K562 (cell line): ENCODE results near the gene HBB. TPM values are rescaled to one million over a fixed set of nuclear protein-coding genes. Genes with fewer than 3 reads are reported as not detected.
A peak's percentile ranks its signal among the peaks of the same experiment; 100 is the strongest.

Source experiments
- ATAC-seq: fragments of 200-7000 bp; cut with Tn5 transposase; 3 replicates; pipeline ENCODE4 v1.9.1; 2020; ENCODE audit warnings: moderate library complexity
- BruUV-seq: library from RNA; stranded (reverse); fragments of 400-500 nt; replicated peaks from 2 replicates; lab custom pipeline; 2021; lab: Mats Ljungman, UMichigan
- CTCF ChIA-PET: fragments of 300-600 bp; formaldehyde crosslinking; extraction: SDS; loops from one replicate; lab custom pipeline; 2021; ENCODE audit warnings: low intra/inter-chr PET ratio; lab: Yijun Ruan, JAX
- POLR2A ChIA-PET: fragments of 300-600, 350-650 bp; sonication (Branson Sonifier 250); formaldehyde crosslinking; extraction: SDS; loops from one replicate; lab custom pipeline; 2021; ENCODE audit warnings: antibody characterized with exemption, inconsistent platforms; lab: Yijun Ruan, JAX
- DNase-seq, 4 experiments: peaks; one replicate each; pipeline versions ENCODE4 v3.0.0 to v3.0.0-alpha.2; 2011 to 2018; ENCODE audit warnings: low spot score in 3 of 4, mixed read lengths in 3 of 4; ENCODE audit errors: extremely low read depth in 1 of 4
- FAIRE-seq: peaks from 2 replicates; lab custom pipeline; 2011; peaks lifted over from hg19 to GRCh38; lab: Jason Lieb, UNC
- H2AFZ ChIP-seq: 2 replicates; pipeline ENCODE4 v1.6.0; 2011; ENCODE audit warnings: low read depth, low read length, control low read depth, inconsistent platforms
- H3K27ac ChIP-seq: fragments of 200-600 bp; 3 replicates; pipeline ENCODE4 v1.8.0; 2011; ENCODE audit warnings: low read depth, mild to moderate bottlenecking, control low read depth, inconsistent platforms, low read length, moderate library complexity, mixed read lengths; ENCODE audit errors: extremely low read depth
- H3K27me3 ChIP-seq, 2 experiments: fragments of 300-600 bp in 1 of 2; 2 replicates in 1 of 2; 3 replicates in 1 of 2; pipeline versions ENCODE4 v1.6.0 to v1.8.0; 2011; ENCODE audit warnings: inconsistent platforms in 2 of 2, low read length in 2 of 2, mild to moderate bottlenecking in 1 of 2, mixed read lengths in 1 of 2, moderate library complexity in 1 of 2; ENCODE audit not compliant: control insufficient read depth in 2 of 2, insufficient read depth in 2 of 2
- H3K36me3 ChIP-seq: fragments of 300-600 bp; 3 replicates; pipeline ENCODE4 v1.8.0; 2011; ENCODE audit warnings: mild to moderate bottlenecking, low read length, inconsistent platforms; ENCODE audit not compliant: control insufficient read depth, insufficient read depth
- H3K4me1 ChIP-seq, 2 experiments: fragments of 200-600 bp in 1 of 2; replicated peaks in 1 of 2; 2 replicates in 1 of 2; 3 replicates in 1 of 2; pipeline versions ENCODE4 v1.5.1 to v1.8.0; 2011; ENCODE audit warnings: inconsistent platforms in 2 of 2, low read length in 2 of 2, mild to moderate bottlenecking in 1 of 2, mixed read lengths in 1 of 2, moderate library complexity in 1 of 2; ENCODE audit not compliant: control insufficient read depth in 2 of 2, insufficient read depth in 2 of 2
- H3K4me2 ChIP-seq: 2 replicates; pipeline ENCODE4 v1.6.1; 2011; ENCODE audit warnings: low read length, control low read depth, inconsistent platforms, mixed read lengths; ENCODE audit not compliant: insufficient read depth
- H3K4me3 ChIP-seq: fragments of 200-600 bp; sonication (generic), shearing (Covaris generic); 2 replicates; pipeline ENCODE4 v1.5.1; 2016; ENCODE audit warnings: control low read depth, inconsistent platforms
- H3K79me2 ChIP-seq: fragments of 200-600 bp; 3 replicates; pipeline ENCODE4 v1.8.0; 2011; ENCODE audit warnings: low read length, inconsistent platforms; ENCODE audit not compliant: control insufficient read depth, insufficient read depth
- H3K9ac ChIP-seq, 2 experiments: 2 replicates each; pipeline versions ENCODE4 v1.6.0 to v1.6.1; 2011; ENCODE audit warnings: low read depth in 2 of 2, low read length in 2 of 2, control low read depth in 1 of 2, inconsistent platforms in 1 of 2, mild to moderate bottlenecking in 1 of 2, mixed read lengths in 1 of 2; ENCODE audit not compliant: insufficient read depth in 1 of 2
- H3K9me1 ChIP-seq: one replicate; pipeline ENCODE4 v1.6.0; 2011; ENCODE audit warnings: inconsistent platforms, mild to moderate bottlenecking, low read length, moderate library complexity; ENCODE audit not compliant: control insufficient read depth, insufficient read depth
- H3K9me3 ChIP-seq: replicated peaks from 2 replicates; pipeline ENCODE4 v1.5.1; 2011; ENCODE audit warnings: low read depth, low read length, inconsistent platforms; ENCODE audit not compliant: control insufficient read depth, insufficient read depth
- H4K20me1 ChIP-seq: replicated peaks from 2 replicates; pipeline ENCODE4 v1.6.1; 2011; ENCODE audit warnings: low read length, inconsistent platforms, mixed read lengths; ENCODE audit not compliant: control insufficient read depth, insufficient read depth
- C11orf30 ChIP-seq: fragments of 450-650 bp; IDR thresholded peaks from 2 replicates; pipeline ENCODE4 v1.6.1; 2016; ENCODE audit warnings: low read depth, mild to moderate bottlenecking
- CBX3 ChIP-seq, 2 experiments: IDR thresholded peaks; 1 replicate in 1 of 2; 2 replicates in 1 of 2; pipeline ENCODE4 v1.6.1; 2012; ENCODE audit warnings: inconsistent platforms in 2 of 2, low read length in 2 of 2, borderline replicate concordance in 1 of 2, control low read depth in 1 of 2
- EWSR1 ChIP-seq: fragments of 450-650 bp; IDR thresholded peaks from 2 replicates; pipeline ENCODE4 v1.6.1; 2018; ENCODE audit warnings: borderline replicate concordance, mild to moderate bottlenecking, low read depth, moderate library complexity; ENCODE audit not compliant: partially characterized antibody
- NR2C1 ChIP-seq, 2 experiments: fragments of 450-650 bp; IDR thresholded peaks; 2 replicates each; pipeline ENCODE4 v1.6.1; 2017; ENCODE audit warnings: mild to moderate bottlenecking in 2 of 2, antibody characterized with exemption in 1 of 2, inconsistent platforms in 1 of 2, missing compliant biosample characterization in 1 of 2, missing genetic modification characterization in 1 of 2
- NRF1 ChIP-seq, 2 experiments: fragments of 450-650 bp; IDR thresholded peaks in 1 of 2; conservative IDR thresholded peaks in 1 of 2; 2 replicates each; pipeline ENCODE4 v1.6.1; 2014; ENCODE audit warnings: mild to moderate bottlenecking in 2 of 2
- SRSF3 ChIP-seq: fragments of 200-400 bp; formaldehyde crosslinking; IDR thresholded peaks from 2 replicates; pipeline ENCODE4 v1.6.1; 2016; ENCODE audit warnings: mild to moderate bottlenecking, low read length, moderate library complexity; ENCODE audit not compliant: insufficient read depth
- TAF15 ChIP-seq: fragments of 200-400 bp; formaldehyde crosslinking; IDR thresholded peaks from 2 replicates; pipeline ENCODE4 v1.6.1; 2017; ENCODE audit warnings: mild to moderate bottlenecking, low read depth, low read length, moderate library complexity
- TCF7 ChIP-seq: sonication (generic); IDR thresholded peaks from 2 replicates; pipeline ENCODE4 v1.6.1; 2016; ENCODE audit warnings: antibody characterized with exemption, borderline replicate concordance
- TCF7L2 ChIP-seq: fragments of 150-350 bp; IDR thresholded peaks from 2 replicates; pipeline ENCODE4 v1.6.1; 2016; ENCODE audit warnings: low read depth, mild to moderate bottlenecking, low read length, moderate library complexity
- TEAD1 ChIP-seq, 2 experiments: fragments of 450-650 bp in 1 of 2; sonication (generic) in 1 of 2; formaldehyde crosslinking; IDR thresholded peaks; 2 replicates each; pipeline versions ENCODE4 v1.4.0 to v1.8.0; 2020 to 2022; ENCODE audit warnings: mild to moderate bottlenecking in 2 of 2, missing genetic modification reagents in 1 of 2
- ZNF197 ChIP-seq: fragments of 200-800 bp; sonication (Bioruptor generic); IDR thresholded peaks from 2 replicates; pipeline ENCODE4 v1.6.1; 2016; ENCODE audit warnings: low read depth, missing genetic modification characterization, missing compliant biosample characterization
- WGBS: fragments of 100-300 bp; shearing (Covaris generic); methylation state at CpG from one replicate; pipeline ENCODE4 v1.1.6; 2016; ENCODE audit warnings: low coverage, mixed read lengths; ENCODE audit not compliant: insufficient coverage; ENCODE audit errors: missing lambda C conversion rate; 5-methylcytosine and 5-hydroxymethylcytosine counted together
- in situ Hi-C: fragments of 300-500 bp; cut with MboI; formaldehyde crosslinking; loops from 4 replicates; pipeline ENCODE4 v1.15.0; 2018; ENCODE audit warnings: inconsistent platforms, mixed read lengths
- intact Hi-C: fragments of 100-400 bp; cut with micrococcal nuclease; formaldehyde crosslinking; loops from 2 replicates; pipeline ENCODE4 v1.14.2; 2022
- polyA plus RNA-seq, 8 experiments: library from polyadenylated mRNA; depleted of rRNA in 4 of 8; stranded (reverse) in 5 of 8; unstranded in 3 of 8; fragments of >200 nt; fragmentation: Nextera tagmentation in 2 of 8; fragmentation: Illumina TruSeq in 1 of 8; extraction: Ambion mirVana in 2 of 8; extraction: Trizol in 1 of 8; gene quantifications; 2 replicates each; pipeline versions ENCODE4 v1.2.1 to v1.2.3, GENCODE V29; 2011 to 2014; ENCODE audit warnings: inconsistent platforms in 1 of 8, missing spikeins in 1 of 8
- total RNA-seq, 7 experiments: library from RNA; depleted of rRNA in 6 of 7; stranded (reverse); fragments of >200 nt in 6 of 7; fragmentation: Illumina TruSeq in 2 of 7; extraction: Trizol in 2 of 7; gene quantifications; 2 replicates each; pipeline versions ENCODE4 v1.2.1 to v1.2.3, GENCODE V29; 2011 to 2021; ENCODE audit warnings: low replicate concordance in 1 of 7
- TF ChIP-seq, protein P1 (sequence below): sonication (generic); formaldehyde crosslinking; IDR thresholded peaks from 2 replicates; pipeline ENCODE4 v1.8.0; 2022; ENCODE audit warnings: mild to moderate bottlenecking, low read depth, missing genetic modification reagents
- TF ChIP-seq, protein P2 (sequence below): IDR thresholded peaks from 2 replicates; pipeline ENCODE4 v1.6.1; 2014; ENCODE audit warnings: antibody characterized with exemption
- TF ChIP-seq, protein P3 (sequence below): sonication (generic); formaldehyde crosslinking; IDR thresholded peaks from 2 replicates; pipeline ENCODE4 v1.8.1; 2022; ENCODE audit warnings: missing genetic modification reagents
- TF ChIP-seq, protein P4 (sequence below): fragments of 250-450 bp; sonication (Bioruptor Pico); IDR thresholded peaks from 2 replicates; pipeline ENCODE4 v1.5.0; 2021; ENCODE audit warnings: mild to moderate bottlenecking, moderate library complexity

HBB gene
- total and polyA plus RNA-seq, 9 of the 15 experiments (the other 6 are each of a cell fraction or from before 2014, with no cell fraction given): 0.33 to 3.4 (median 1.2) TPM; not detected in 2

DNA sequence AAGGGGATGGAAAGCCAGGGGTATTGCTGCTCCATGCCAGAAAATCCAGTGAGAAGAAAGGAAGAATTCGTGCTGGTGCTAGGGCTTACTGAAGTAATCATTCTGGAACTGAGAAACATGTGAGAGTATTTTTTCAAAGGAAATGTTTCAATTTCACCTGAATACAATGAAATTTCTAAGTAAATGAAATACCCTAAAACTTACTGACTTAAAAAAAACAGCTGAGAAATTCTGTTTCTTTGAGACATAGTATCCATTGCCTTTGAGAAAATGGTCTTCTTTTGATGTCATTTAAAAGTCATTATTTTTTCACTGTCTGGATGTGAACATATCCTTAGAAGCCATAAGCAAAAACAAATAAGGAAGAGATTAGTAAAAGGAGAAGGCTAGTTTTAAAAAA is 26.3 kb downstream of the HBB start, which contains the start of gene OR51V1:
TSS of gene OR51V1 (minus strand) at position 101 of the 400 bp plus-strand sequence. CDS start at position 101, 0 bp downstream.
- intact Hi-C loops: loop anchor here (5.0 to 10.0 kb wide), 2 partner anchors 304 to 352 kb away; partner anchors contain the start of gene UBQLN3
- POLR2A ChIA-PET: interaction anchor here (1.0 kb wide), 1 partner anchor 305 kb away, joined by 4 read pairs; no protein-coding TSS in a partner anchor
- TF ChIP-seq, protein P1, sequence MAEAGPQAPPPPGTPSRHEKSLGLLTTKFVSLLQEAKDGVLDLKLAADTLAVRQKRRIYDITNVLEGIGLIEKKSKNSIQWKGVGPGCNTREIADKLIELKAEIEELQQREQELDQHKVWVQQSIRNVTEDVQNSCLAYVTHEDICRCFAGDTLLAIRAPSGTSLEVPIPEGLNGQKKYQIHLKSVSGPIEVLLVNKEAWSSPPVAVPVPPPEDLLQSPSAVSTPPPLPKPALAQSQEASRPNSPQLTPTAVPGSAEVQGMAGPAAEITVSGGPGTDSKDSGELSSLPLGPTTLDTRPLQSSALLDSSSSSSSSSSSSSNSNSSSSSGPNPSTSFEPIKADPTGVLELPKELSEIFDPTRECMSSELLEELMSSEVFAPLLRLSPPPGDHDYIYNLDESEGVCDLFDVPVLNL: no peak
- TF ChIP-seq, protein P2, sequence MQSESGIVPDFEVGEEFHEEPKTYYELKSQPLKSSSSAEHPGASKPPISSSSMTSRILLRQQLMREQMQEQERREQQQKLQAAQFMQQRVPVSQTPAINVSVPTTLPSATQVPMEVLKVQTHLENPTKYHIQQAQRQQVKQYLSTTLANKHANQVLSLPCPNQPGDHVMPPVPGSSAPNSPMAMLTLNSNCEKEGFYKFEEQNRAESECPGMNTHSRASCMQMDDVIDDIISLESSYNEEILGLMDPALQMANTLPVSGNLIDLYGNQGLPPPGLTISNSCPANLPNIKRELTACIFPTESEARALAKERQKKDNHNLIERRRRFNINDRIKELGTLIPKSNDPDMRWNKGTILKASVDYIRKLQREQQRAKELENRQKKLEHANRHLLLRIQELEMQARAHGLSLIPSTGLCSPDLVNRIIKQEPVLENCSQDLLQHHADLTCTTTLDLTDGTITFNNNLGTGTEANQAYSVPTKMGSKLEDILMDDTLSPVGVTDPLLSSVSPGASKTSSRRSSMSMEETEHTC: no peak
- TF ChIP-seq ZNF197 (CRISPR knock-in tag): no peak
- no peak for TF ChIP-seq NR2C1 (IDR thresholded peaks at IDR 0.05)
- no peak for TF ChIP-seq NR2C1 (tag; IDR thresholded peaks at IDR 0.05)
- TF ChIP-seq NRF1 (conservative IDR thresholded peaks at IDR 0.05 in 1 of 2, IDR thresholded peaks at IDR 0.05 in 1 of 2): no peak
- TF ChIP-seq TCF7: no peak
- no peak for TF ChIP-seq SRSF3
- TF ChIP-seq, protein P3, sequence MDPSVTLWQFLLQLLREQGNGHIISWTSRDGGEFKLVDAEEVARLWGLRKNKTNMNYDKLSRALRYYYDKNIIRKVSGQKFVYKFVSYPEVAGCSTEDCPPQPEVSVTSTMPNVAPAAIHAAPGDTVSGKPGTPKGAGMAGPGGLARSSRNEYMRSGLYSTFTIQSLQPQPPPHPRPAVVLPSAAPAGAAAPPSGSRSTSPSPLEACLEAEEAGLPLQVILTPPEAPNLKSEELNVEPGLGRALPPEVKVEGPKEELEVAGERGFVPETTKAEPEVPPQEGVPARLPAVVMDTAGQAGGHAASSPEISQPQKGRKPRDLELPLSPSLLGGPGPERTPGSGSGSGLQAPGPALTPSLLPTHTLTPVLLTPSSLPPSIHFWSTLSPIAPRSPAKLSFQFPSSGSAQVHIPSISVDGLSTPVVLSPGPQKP: no peak
- no peak for TF ChIP-seq TCF7L2
- no peak for TF ChIP-seq EWSR1
- TF ChIP-seq, protein P4, sequence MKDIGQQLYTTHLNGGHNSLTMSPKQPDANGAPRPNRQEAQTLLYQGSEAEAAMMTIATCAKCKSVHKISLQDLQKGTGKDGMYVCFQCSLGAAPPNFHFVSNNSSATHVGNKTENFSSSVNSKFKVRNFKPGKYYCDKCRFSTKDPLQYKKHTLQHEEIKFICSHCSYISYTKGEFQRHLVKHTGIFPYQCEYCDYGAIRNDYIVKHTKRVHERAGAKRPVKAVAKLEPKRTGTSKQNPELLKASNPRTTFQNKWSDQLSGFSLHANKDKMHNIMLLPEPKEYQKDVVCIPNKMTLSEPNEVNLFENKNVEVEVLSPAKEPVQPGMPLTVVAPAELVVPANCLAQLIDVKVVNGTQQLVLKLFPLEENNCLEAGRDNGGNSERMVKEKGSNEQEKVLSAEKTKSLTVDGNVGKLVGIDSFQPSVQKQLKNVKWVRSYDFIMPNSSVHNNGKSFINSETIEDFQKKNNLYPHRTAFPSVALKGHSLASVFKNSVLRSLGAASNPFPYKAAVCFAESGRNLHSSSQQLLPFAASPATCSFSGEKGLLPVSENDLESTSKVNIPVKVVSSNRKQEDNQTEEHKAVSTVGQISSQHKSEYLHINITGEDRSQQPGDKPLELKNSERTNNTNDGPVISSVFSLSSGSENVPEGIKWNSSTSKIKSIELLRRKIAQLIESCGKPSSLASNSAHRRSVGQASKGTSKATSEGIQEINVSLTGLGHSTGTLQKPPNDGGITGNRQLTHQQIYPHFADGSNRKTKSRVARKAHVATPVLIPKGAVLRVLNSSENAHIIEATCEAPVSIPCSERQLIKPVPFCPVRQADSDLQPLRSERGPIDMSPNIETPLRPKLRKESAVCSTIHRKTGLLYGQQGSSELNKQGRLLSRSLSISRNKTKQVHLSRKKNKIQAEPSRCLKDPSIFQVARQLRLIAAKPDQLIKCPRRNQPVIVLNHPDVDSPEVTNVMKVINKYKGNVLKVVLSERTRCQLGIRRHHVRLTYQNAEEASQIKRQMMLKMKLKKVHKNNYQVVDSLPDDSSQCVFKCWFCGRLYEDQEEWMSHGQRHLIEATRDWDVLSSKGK (CRISPR knock-in tag): no peak
- TF ChIP-seq C11orf30: no peak
- TF ChIP-seq TAF15: no peak
- no peak for TF ChIP-seq CBX3 (IDR thresholded peaks at IDR 0.05; ENCODE audit: borderline replicate concordance in 1 of 2, low read length in 2 of 2)
- TF ChIP-seq TEAD1 (CRISPR knock-in tag; IDR thresholded peaks at IDR 0.05): no peak

More for the DNA sequence above, 26.3 kb downstream of the HBB start, which contains the start of gene OR51V1:
- Histone ChIP-seq H3K4me1 (peaks cover 6 to 18% of the 10 kb centered on the region in 2 experiments; a peak in 4 of 5 replicates), H2AFZ (peak within 1 kb of the TSS; percentile 75), H3K4me3 (no peak within 1 kb of the TSS), H3K27me3 (no peaks in the 10 kb centered on the region), H3K36me3 (no peaks in the 10 kb centered on the region), H3K9me1 (no peaks in the 10 kb centered on the region), H4K20me1 (no peaks in the 10 kb centered on the region), H3K4me2 (no peak within 1 kb of the TSS), H3K9ac (no peak within 1 kb of the TSS), H3K79me2 (no peaks in the 10 kb centered on the region), H3K27ac (no peak within 1 kb of the TSS), H3K9me3 (no peaks in the 10 kb centered on the region)
- DNase-seq: no peak
- WGBS: 20% methylated on average over 1 of the region's 1 CpG
- CTCF ChIA-PET: no interaction called here
- in situ Hi-C loops: loop anchor here (5.0 kb wide), 1 partner anchor 102 kb away; the partner anchor contains the start of gene OR51B4
- FAIRE-seq: no peak
- no TSS peak for BruUV-seq
- no peak for ATAC-seq
